RWPE2 (cell line): ENCODE data around the gene HBD.

Source experiments
- ATAC-seq: fragments of 200-7000 bp; cut with Tn5 transposase; 3 replicates; pipeline ENCODE4 v1.9.1; 2021; ENCODE audit warnings: low read depth
- DNase-seq: peaks from one replicate; pipeline ENCODE4 v3.0.0-alpha.2; 2020; ENCODE audit warnings: low spot score
- H3K27ac ChIP-seq: fragments of 450-650 bp; 2 replicates; pipeline ENCODE4 v1.5.1; 2017; ENCODE audit warnings: mild to moderate bottlenecking; ENCODE audit not compliant: poor library complexity, severe bottlenecking
- H3K27me3 ChIP-seq: fragments of 250-450 bp; sonication (Bioruptor Pico); 2 replicates; pipeline ENCODE4 v1.5.1; 2021; ENCODE audit warnings: mild to moderate bottlenecking, moderate library complexity; ENCODE audit not compliant: insufficient read depth, poor library complexity, severe bottlenecking
- H3K36me3 ChIP-seq: fragments of 250-450 bp; sonication (Bioruptor Pico); 2 replicates; pipeline ENCODE4 v1.5.1; 2020; ENCODE audit warnings: low read depth, mild to moderate bottlenecking, moderate library complexity
- H3K4me1 ChIP-seq: fragments of 250-450 bp; sonication (Bioruptor Pico); 2 replicates; pipeline ENCODE4 v1.5.1; 2021; ENCODE audit warnings: mild to moderate bottlenecking, moderate library complexity; ENCODE audit not compliant: insufficient read depth, poor library complexity, severe bottlenecking
- H3K4me3 ChIP-seq: fragments of 250-450 bp; sonication (Bioruptor Pico); 2 replicates; pipeline ENCODE4 v1.5.1; 2021; ENCODE audit warnings: mild to moderate bottlenecking, moderate library complexity; ENCODE audit not compliant: severe bottlenecking
- H3K9me3 ChIP-seq: fragments of 250-450 bp; sonication (Bioruptor Pico); 2 replicates; pipeline ENCODE4 v1.5.1; 2021; ENCODE audit warnings: mild to moderate bottlenecking, moderate library complexity; ENCODE audit not compliant: severe bottlenecking
- CTCF ChIP-seq: fragments of 450-650 bp; IDR thresholded peaks from one replicate; pipeline ENCODE4 v1.5.1; 2017; ENCODE audit warnings: mild to moderate bottlenecking, moderate library complexity; ENCODE audit not compliant: poor library complexity, severe bottlenecking

Gene HBD

GRCh38 chr11:5234381-5234834, at the start of gene HBD:
TSS of gene HBD (minus strand) at chr11:5234483. CDS start at chr11:5234433, 50 bp downstream.
- ATAC-seq (no peak), DNase-seq (no peak)
- Histone ChIP-seq H3K27ac (no peak within 1 kb of the TSS), H3K36me3 (no peaks in the 10 kb centered on the region), H3K4me3 (no peak within 1 kb of the TSS), H3K9me3 (no peaks in the 10 kb centered on the region), H3K27me3 (peaks cover 4% of the 10 kb centered on the region), H3K4me1 (no peaks in the 10 kb centered on the region)
- no peak for TF ChIP-seq CTCF

- peaks cover 33% of the 10 kb centered on the region for H3K4me1 ChIP-seq
- H3K27me3 ChIP-seq = no peaks in the 10 kb centered on the region
- ATAC-seq (no peak), DNase-seq (no peak)
- no peak overlapping the region for H3K4me3 ChIP-seq
- no peak overlapping the region for H3K27ac ChIP-seq
- H3K36me3 ChIP-seq = no peaks in the 10 kb centered on the region
- TF ChIP-seq CTCF = no peak
- H3K9me3 ChIP-seq = no peaks in the 10 kb centered on the region
These were observed 49.6 kb upstream of the HBD start for GRCh38 chr11:5283882-5284281.

- Histone ChIP-seq H3K27me3 (no peaks in the 10 kb centered on the region), H3K36me3 (no peaks in the 10 kb centered on the region), H3K9me3 (no peaks in the 10 kb centered on the region), H3K27ac (no peak overlapping the region), H3K4me3 (no peak overlapping the region), H3K4me1 (peaks cover 33% of the 10 kb centered on the region)
- TF ChIP-seq CTCF = no peak
- no peak for DNase-seq
- no peak for ATAC-seq
These were observed 48.8 kb upstream of the HBD start for GRCh38 chr11:5283086-5283485.

- ATAC-seq = no peak
- no peaks in the 10 kb centered on the region for H3K36me3 ChIP-seq
- DNase-seq = no peak
- no peaks in the 10 kb centered on the region for H3K9me3 ChIP-seq
- no peaks in the 10 kb centered on the region for H3K27me3 ChIP-seq
- no peak overlapping the region for H3K4me3 ChIP-seq
- H3K4me1 ChIP-seq = peaks cover 33% of the 10 kb centered on the region
- TF ChIP-seq CTCF = no peak
- no peak overlapping the region for H3K27ac ChIP-seq
These were observed 48.3 kb upstream of the HBD start for GRCh38 chr11:5282628-5283027.

GRCh38 chr11:5281596-5281995, 47.3 kb upstream of the HBD start:
- Histone ChIP-seq H3K27me3 (no peaks in the 10 kb centered on the region), H3K36me3 (no peaks in the 10 kb centered on the region), H3K9me3 (no peaks in the 10 kb centered on the region), H3K27ac (no peak overlapping the region), H3K4me3 (no peak overlapping the region), H3K4me1 (peaks cover 33% of the 10 kb centered on the region)
- ATAC-seq = no peak
- no peak for TF ChIP-seq CTCF
- DNase-seq = no peak
